Measurements from ENCODE around the gene SLC16A3.
A peak's percentile ranks its signal among the peaks of the same experiment; 100 is the strongest.

The SLC16A3 gene

DNA sequence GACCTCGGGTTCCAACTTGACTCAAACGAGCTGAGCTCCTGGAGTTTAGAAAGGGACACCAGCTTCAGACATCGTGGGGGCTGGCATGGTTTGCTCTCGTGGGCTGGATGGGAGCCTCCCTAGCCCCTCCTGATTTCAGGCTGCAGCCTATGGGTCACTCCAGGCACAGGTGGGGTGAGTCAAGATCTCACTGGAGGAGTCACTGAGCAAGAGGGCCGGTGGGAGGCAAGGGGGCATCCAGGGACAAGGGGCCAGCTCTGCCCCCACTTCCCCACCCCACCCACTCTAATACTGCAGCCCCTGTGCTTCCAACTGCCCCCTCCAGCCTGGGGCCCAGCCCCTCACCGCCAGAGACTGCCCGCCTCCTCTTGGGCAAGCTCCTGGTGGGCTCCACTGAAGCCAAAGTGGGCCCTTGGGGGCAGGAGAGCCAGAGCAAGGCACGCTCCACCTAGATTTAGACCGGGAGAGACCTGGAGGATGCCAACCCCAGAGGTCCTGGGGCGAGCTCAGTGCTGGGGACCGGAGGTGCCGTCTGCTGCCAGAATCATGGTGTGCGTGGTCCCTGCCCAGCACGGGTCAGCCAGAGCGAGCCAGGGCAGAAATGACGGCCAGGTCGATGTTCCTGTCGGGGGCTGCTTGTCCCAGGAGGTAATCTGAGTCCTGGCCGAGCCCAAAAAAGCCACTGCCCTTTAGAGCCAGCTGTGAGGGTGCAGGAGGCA, 6.4 kb downstream of the SLC16A3 start:
- TF ChIP-seq, protein P1, sequence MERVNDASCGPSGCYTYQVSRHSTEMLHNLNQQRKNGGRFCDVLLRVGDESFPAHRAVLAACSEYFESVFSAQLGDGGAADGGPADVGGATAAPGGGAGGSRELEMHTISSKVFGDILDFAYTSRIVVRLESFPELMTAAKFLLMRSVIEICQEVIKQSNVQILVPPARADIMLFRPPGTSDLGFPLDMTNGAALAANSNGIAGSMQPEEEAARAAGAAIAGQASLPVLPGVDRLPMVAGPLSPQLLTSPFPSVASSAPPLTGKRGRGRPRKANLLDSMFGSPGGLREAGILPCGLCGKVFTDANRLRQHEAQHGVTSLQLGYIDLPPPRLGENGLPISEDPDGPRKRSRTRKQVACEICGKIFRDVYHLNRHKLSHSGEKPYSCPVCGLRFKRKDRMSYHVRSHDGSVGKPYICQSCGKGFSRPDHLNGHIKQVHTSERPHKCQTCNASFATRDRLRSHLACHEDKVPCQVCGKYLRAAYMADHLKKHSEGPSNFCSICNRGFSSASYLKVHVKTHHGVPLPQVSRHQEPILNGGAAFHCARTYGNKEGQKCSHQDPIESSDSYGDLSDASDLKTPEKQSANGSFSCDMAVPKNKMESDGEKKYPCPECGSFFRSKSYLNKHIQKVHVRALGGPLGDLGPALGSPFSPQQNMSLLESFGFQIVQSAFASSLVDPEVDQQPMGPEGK (CRISPR knock-in tag; IDR thresholded peaks at IDR 0.05; ENCODE audit: borderline replicate concordance): no peak
- TF ChIP-seq ZNF8 (CRISPR knock-in tag; IDR thresholded peaks at IDR 0.05) (no peak), CSDC2 (CRISPR knock-in tag; IDR thresholded peaks at IDR 0.05) (no peak), GLIS3 (CRISPR knock-in tag; IDR thresholded peaks at IDR 0.05) (no peak), ZNF70 (CRISPR knock-in tag; IDR thresholded peaks at IDR 0.05) (no peak), ESRRG (CRISPR knock-in tag; IDR thresholded peaks at IDR 0.05) (no peak), RARB (CRISPR knock-in tag; IDR thresholded peaks at IDR 0.05) (no peak), ZNF565 (CRISPR knock-in tag; conservative IDR thresholded peaks at IDR 0.05; ENCODE audit: low read depth) (no peak), OSR1 (CRISPR knock-in tag; IDR thresholded peaks at IDR 0.05) (no peak), PPARA (CRISPR knock-in tag; IDR thresholded peaks at IDR 0.05; ENCODE audit: borderline replicate concordance) (no peak), ZC3H10 (CRISPR knock-in tag; IDR thresholded peaks at IDR 0.05) (no peak), BACH2 (CRISPR knock-in tag; IDR thresholded peaks at IDR 0.05; ENCODE audit: borderline replicate concordance) (no peak)
- TF ChIP-seq, protein P2, sequence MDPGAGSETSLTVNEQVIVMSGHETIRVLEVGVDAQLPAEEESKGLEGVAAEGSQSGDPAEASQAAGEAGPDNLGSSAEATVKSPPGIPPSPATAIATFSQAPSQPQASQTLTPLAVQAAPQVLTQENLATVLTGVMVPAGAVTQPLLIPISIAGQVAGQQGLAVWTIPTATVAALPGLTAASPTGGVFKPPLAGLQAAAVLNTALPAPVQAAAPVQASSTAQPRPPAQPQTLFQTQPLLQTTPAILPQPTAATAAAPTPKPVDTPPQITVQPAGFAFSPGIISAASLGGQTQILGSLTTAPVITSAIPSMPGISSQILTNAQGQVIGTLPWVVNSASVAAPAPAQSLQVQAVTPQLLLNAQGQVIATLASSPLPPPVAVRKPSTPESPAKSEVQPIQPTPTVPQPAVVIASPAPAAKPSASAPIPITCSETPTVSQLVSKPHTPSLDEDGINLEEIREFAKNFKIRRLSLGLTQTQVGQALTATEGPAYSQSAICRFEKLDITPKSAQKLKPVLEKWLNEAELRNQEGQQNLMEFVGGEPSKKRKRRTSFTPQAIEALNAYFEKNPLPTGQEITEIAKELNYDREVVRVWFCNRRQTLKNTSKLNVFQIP (CRISPR knock-in tag; IDR thresholded peaks at IDR 0.05; ENCODE audit: borderline replicate concordance, low read depth): no peak
- no peak for ATAC-seq

DNA sequence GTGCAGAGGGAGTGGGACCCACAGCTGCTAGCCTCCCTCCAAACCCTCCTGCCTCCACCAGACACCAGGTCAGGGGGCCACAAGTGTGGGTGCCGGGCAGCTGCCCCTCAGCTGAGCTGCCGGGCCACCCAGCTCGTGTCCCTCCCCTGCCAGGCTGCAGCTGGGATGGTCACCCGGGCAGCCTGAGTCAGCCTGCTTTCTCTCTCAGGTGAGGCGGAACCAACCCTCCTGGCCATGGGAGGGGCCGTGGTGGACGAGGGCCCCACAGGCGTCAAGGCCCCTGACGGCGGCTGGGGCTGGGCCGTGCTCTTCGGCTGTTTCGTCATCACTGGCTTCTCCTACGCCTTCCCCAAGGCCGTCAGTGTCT, 6.9 kb downstream of the SLC16A3 start:
- ATAC-seq: no peak
- TF ChIP-seq, protein P2 (CRISPR knock-in tag; IDR thresholded peaks at IDR 0.05; ENCODE audit: borderline replicate concordance, low read depth): no peak
- TF ChIP-seq GLIS3 (CRISPR knock-in tag; IDR thresholded peaks at IDR 0.05) (no peak), ZNF70 (CRISPR knock-in tag; IDR thresholded peaks at IDR 0.05) (no peak), ZNF8 (CRISPR knock-in tag; IDR thresholded peaks at IDR 0.05) (no peak), ZNF565 (CRISPR knock-in tag; conservative IDR thresholded peaks at IDR 0.05; ENCODE audit: low read depth) (no peak), PPARA (CRISPR knock-in tag; IDR thresholded peaks at IDR 0.05; ENCODE audit: borderline replicate concordance) (no peak), SNAI2 (CRISPR knock-in tag; IDR thresholded peaks at IDR 0.05) (no peak), ESRRG (CRISPR knock-in tag; IDR thresholded peaks at IDR 0.05) (no peak)
- TF ChIP-seq, protein P3, sequence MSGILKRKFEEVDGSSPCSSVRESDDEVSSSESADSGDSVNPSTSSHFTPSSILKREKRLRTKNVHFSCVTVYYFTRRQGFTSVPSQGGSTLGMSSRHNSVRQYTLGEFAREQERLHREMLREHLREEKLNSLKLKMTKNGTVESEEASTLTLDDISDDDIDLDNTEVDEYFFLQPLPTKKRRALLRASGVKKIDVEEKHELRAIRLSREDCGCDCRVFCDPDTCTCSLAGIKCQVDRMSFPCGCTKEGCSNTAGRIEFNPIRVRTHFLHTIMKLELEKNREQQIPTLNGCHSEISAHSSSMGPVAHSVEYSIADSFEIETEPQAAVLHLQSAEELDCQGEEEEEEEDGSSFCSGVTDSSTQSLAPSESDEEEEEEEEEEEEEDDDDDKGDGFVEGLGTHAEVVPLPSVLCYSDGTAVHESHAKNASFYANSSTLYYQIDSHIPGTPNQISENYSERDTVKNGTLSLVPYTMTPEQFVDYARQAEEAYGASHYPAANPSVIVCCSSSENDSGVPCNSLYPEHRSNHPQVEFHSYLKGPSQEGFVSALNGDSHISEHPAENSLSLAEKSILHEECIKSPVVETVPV (CRISPR knock-in tag; IDR thresholded peaks at IDR 0.05): no peak

DNA sequence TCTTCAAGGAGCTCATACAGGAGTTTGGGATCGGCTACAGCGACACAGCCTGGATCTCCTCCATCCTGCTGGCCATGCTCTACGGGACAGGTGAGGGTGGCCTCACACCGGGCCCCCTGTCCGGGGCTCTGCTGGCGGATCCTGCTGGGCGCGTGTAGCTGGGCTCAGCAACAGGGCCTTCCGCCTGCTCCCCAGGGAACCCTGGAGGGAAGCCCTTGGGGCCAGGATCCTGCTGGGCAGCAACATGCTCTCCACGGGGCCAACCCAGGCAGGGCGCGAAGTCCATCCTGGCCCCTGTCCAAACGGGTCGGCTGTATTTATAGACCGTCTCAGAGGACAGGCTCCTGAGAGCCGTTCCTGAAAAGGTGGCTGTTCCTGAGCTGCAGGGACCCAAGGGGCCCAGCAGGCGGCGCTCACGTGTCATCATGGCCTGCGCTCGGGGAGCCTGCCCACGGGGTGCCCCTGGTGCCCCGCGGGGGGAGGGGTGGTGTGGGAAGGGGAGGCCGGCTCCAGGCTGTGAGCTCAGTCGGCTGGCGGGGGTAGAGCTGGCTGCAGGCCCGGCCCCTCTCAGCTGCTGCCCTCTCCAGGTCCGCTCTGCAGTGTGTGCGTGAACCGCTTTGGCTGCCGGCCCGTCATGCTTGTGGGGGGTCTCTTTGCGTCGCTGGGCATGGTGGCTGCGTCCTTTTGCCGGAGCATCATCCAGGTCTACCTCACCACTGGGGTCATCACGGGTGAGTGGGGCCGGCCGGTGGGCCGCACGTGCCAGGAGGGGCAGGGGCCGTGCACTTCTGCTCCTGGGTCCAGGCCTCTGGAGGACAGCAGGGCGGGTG, 7.5 kb downstream of the SLC16A3 start:
- ATAC-seq: peak; percentile 54
- TF ChIP-seq, protein P4, sequence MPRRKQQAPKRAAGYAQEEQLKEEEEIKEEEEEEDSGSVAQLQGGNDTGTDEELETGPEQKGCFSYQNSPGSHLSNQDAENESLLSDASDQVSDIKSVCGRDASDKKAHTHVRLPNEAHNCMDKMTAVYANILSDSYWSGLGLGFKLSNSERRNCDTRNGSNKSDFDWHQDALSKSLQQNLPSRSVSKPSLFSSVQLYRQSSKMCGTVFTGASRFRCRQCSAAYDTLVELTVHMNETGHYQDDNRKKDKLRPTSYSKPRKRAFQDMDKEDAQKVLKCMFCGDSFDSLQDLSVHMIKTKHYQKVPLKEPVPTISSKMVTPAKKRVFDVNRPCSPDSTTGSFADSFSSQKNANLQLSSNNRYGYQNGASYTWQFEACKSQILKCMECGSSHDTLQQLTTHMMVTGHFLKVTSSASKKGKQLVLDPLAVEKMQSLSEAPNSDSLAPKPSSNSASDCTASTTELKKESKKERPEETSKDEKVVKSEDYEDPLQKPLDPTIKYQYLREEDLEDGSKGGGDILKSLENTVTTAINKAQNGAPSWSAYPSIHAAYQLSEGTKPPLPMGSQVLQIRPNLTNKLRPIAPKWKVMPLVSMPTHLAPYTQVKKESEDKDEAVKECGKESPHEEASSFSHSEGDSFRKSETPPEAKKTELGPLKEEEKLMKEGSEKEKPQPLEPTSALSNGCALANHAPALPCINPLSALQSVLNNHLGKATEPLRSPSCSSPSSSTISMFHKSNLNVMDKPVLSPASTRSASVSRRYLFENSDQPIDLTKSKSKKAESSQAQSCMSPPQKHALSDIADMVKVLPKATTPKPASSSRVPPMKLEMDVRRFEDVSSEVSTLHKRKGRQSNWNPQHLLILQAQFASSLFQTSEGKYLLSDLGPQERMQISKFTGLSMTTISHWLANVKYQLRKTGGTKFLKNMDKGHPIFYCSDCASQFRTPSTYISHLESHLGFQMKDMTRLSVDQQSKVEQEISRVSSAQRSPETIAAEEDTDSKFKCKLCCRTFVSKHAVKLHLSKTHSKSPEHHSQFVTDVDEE (CRISPR knock-in tag; IDR thresholded peaks at IDR 0.05): no peak
- TF ChIP-seq TOX (CRISPR knock-in tag; IDR thresholded peaks at IDR 0.05; ENCODE audit: borderline replicate concordance) (no peak), ZFP3 (CRISPR knock-in tag; IDR thresholded peaks at IDR 0.05) (no peak), ISL1 (CRISPR knock-in tag; IDR thresholded peaks at IDR 0.05) (no peak), ZNF8 (CRISPR knock-in tag; IDR thresholded peaks at IDR 0.05) (no peak), ESRRG (CRISPR knock-in tag; IDR thresholded peaks at IDR 0.05) (no peak), RARB (CRISPR knock-in tag; IDR thresholded peaks at IDR 0.05) (no peak), OSR1 (CRISPR knock-in tag; IDR thresholded peaks at IDR 0.05) (no peak), ZNF70 (CRISPR knock-in tag; IDR thresholded peaks at IDR 0.05) (no peak), CSDC2 (CRISPR knock-in tag; IDR thresholded peaks at IDR 0.05) (no peak)
- TF ChIP-seq, protein P1 (CRISPR knock-in tag; IDR thresholded peaks at IDR 0.05; ENCODE audit: borderline replicate concordance): no peak
- TF ChIP-seq, protein P3 (CRISPR knock-in tag; IDR thresholded peaks at IDR 0.05): no peak
- TF ChIP-seq, protein P5, sequence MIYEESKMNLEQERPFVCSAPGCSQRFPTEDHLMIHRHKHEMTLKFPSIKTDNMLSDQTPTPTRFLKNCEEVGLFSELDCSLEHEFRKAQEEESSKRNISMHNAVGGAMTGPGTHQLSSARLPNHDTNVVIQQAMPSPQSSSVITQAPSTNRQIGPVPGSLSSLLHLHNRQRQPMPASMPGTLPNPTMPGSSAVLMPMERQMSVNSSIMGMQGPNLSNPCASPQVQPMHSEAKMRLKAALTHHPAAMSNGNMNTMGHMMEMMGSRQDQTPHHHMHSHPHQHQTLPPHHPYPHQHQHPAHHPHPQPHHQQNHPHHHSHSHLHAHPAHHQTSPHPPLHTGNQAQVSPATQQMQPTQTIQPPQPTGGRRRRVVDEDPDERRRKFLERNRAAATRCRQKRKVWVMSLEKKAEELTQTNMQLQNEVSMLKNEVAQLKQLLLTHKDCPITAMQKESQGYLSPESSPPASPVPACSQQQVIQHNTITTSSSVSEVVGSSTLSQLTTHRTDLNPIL (CRISPR knock-in tag; IDR thresholded peaks at IDR 0.05; ENCODE audit: low read depth): no peak
